ENCODE data around the gene HEXD.

Gene HEXD

DNA sequence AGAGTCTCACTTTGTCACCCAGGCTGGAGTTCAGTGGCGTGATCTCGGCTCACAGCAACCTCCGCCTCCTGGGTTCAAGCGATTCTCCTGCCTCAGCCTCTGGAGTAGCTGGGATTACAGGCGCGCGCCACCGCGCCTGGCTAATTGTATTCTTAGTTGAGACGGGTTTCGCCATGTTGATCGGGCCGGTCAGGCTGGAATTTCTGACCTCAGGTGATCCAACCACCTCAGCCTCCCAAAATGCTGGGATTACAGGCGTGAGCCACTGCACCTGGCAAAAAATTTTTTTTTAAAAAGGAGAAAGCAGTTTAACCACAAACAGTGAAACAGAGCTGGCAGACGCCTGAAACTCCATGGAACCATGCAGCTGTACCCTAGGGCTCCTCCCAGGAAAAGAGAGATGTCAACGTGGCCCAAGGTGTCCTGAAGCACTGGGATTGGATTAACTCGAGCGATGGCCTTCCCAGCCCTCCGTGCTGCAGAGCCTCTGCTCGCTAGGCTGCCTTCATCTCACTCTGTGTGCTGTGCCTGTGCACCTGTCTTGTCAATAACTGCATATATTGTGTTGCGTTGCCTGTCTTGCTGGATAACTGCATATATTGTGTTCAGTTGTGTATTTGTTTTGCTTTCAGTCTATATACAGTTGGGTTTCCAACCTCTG is 71.8 kb downstream of the HEXD start:
- no peak for DNase-seq (ENCODE audit: low read depth)

DNA sequence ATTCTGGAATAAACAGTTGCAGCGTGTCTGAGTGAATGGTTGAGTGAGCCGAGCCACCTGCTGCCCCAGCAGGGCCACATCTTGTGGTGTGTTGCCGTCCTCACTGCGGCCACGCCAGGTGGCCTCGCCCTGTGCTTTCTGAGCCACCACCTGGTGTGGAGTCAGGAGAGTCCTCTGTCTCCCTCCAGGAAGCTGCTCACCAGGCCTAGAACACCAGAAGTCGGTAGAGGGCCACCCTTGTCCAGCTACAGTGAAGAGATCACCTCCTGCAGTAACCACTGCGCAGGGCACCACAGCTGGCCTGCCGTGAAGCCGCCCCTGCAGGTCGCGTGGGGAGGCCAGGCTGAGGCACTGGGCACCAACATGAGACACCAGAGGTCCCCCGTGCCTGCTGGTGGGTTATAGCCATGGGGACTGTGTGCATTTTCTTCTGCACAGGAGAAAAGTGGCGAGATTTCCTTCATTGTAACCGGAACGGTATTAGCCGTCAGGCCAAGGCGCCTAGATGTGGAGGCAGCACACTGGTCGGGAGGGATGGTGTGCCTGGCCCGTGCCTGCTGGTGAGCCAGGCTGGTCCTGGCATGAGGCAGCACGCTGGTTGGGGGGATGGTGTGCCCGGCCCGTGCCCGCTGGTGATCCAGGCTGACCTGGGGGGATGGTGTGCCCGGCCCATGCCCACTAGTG is 72.5 kb downstream of the HEXD start:
- DNase-seq (ENCODE audit: low read depth), result no peak

- no peak for DNase-seq (ENCODE audit: low read depth)
Observed at GRCh38 chr17:82491196-82491530, 73.0 kb downstream of the HEXD start.

DNA sequence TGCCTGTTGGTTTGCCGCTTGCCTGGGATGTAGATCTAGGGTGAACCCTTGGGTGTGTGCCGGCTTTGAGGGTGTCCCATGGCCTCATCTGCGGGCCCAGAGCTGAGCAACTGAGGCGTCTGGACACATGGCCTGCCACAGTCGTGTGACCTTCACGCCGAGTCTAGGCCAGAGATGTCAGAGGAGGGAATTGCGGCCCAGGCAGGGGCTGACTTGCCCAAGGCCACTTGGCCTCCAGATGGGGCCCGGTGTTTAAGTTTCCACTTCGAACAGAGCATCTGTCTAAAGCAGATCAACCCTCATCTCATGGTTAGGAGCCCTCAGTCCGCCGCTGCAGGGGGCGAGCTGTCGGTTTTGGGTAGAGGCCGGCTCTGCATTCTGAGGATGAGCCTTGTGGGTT is 73.4 kb downstream of the HEXD start:
- DNase-seq (ENCODE audit: low read depth), result no peak
